GM18508 (cell line): ENCODE data around the gene FGF7.
"Not testable (repeated sequence)": the region's sequence is repeated elsewhere in the genome, so short reads cannot be mapped to it uniquely, and the experiment has no call there.

Experiments
- ATAC-seq: cut with Tn5 transposase; IDR thresholded peaks from one replicate; pipeline ENCODE4 v1.9.1; 2021; ENCODE audit warnings: moderate number of reproducible peaks; ENCODE audit not compliant: insufficient read depth, unreplicated experiment

FGF7 gene

GRCh38 chr15:49490966-49491365 lies 67.9 kb downstream of the FGF7 start:
- no peak for ATAC-seq

- no peak for ATAC-seq
These were observed 69.1 kb downstream of the FGF7 start for GRCh38 chr15:49492151-49492550.

- no peak for ATAC-seq
These were observed 69.8 kb downstream of the FGF7 start for GRCh38 chr15:49492830-49493229.

- no peak for ATAC-seq
These were observed 71.8 kb downstream of the FGF7 start for GRCh38 chr15:49494842-49495241.

- ATAC-seq, result no peak
These were observed 73.1 kb downstream of the FGF7 start for GRCh38 chr15:49495993-49496753.

- no peak for ATAC-seq
These were observed 78.5 kb downstream of the FGF7 start for GRCh38 chr15:49501586-49501985.

GRCh38 chr15:49506341-49506740 lies 83.3 kb downstream of the FGF7 start:
- ATAC-seq, result no peak

- ATAC-seq, result no peak
These were observed 84.2 kb downstream of the FGF7 start for GRCh38 chr15:49507261-49507660.

- ATAC-seq, result not testable (repeated sequence)
These were observed 89.7 kb downstream of the FGF7 start for GRCh38 chr15:49512739-49513138.

- no peak for ATAC-seq
These were observed 98.8 kb downstream of the FGF7 start for GRCh38 chr15:49521802-49522201.

GRCh38 chr15:49528289-49528688 lies 105.2 kb downstream of the FGF7 start:
- no peak for ATAC-seq

GRCh38 chr15:49530092-49530491 lies 107.0 kb downstream of the FGF7 start:
- no peak for ATAC-seq
